A549 treated with RU486 at 1 μM for 4 hours (cell line): ENCODE data around the gene EBF4. TPM values are rescaled to one million over a fixed set of nuclear protein-coding genes. Genes with fewer than 3 reads are reported as not detected.

Source experiments
- total RNA-seq: library from RNA; stranded (reverse); fragments of 200-300 nt; extraction: Qiagen RNA extraction; gene quantifications from 5 replicates; pipeline ENCODE4 v1.2.3, GENCODE V29; 2022; ENCODE audit warnings: low read depth

EBF4 gene, protein sequence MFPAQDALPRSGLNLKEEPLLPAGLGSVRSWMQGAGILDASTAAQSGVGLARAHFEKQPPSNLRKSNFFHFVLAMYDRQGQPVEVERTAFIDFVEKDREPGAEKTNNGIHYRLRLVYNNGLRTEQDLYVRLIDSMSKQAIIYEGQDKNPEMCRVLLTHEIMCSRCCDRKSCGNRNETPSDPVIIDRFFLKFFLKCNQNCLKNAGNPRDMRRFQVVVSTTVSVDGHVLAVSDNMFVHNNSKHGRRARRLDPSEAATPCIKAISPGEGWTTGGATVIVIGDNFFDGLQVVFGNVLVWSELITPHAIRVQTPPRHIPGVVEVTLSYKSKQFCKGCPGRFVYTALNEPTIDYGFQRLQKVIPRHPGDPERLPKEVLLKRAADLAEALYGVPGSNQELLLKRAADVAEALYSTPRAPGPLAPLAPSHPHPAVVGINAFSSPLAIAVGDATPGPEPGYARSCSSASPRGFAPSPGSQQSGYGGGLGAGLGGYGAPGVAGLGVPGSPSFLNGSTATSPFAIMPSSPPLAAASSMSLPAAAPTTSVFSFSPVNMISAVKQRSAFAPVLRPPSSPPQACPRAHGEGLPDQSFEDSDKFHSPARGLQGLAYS
- 2.4 to 3.0 TPM (median 2.7 TPM) in 5 replicates for total RNA-seq

DNA sequence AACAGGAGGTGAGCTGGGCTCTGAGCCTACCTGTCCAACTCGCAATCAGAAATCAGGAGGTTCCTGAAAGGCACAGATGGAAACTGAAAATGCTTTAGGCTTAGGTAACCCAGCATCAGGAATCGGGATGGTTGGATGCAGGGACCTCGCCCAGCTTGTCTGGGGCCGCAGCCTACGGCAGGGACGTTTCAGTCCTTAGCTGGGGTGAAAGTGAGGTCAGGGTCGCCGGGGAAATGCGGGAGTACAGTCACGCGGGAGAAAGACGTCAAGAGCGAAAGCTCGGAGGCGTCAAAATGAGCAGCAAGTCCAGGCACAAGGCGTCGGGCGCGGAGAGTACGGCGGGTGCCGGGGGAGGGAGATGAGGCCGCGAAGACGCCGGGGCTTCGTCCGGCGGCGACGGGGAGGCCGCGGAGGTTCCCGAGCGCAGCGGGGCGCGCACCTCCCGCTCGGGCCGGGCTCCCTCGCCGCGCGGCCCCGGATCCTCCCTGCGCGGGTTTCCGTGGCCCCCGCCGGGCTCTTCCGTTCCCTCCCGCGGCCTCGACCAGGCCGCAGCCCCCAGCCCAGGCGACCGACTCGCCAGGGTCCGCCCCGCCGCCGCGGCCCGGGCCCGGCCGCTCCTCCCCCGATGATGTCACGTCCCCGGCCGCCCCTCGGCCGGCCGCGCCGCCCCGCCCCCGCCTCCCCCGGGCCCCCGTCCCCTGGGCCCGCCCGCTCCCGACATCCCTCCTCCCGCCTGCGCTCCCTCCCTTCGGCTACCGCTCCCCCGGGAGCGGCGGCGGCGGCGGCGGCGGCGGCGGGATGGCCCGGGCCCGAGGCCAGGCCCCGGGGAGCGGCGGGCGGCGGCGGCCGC is at the start of gene EBF4:
TSS of gene EBF4 (plus strand) at position 745 of the 850 bp plus-strand sequence. CDS start 866 bp downstream, outside the sequence.

DNA sequence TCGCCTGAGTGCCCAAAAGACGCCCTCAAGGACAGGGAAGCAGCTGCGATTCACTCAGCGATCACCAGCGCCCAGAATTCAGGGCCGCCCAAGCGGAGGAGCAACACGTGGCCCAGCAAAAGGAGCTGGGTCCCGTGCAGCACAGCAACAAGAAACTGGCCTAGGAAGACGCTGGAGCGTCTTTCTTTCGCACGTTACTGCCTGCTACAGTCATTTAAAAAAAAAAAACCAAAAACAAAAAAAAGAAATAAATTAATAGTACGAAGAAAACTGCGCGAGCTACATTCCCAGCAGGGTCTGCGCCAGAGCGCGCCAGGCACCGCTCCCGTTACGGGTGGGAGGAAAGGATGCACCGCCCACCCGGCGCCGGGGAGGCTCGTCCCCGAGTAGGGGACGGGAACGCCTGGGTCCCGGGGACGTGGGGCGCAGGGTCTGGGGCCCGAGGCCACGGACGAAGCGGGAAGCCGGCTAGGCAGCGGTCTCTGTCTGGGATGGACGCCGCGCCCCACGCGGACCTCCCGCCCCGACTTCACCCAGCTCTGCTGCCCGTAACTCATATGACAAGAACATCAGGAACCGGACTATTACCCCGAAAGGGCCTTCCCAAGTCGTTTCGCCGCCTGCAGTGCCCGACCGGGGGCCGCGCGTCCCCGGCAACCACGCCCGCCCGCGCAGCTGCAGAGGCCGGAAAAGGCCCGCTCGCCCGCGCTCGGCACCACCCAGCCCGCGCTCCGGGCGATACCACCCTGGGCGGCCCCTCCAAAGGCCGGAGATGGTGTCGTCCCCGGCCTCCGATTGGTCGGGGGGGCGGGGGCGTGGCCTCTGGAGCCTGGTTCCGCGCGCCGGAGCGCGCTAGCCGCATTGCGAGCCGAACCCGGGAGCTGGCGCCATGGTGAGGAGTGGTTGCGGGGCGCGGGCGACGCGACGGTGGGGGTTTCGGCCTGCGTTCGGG is 40.5 kb upstream of the EBF4 start, which contains the start of gene NOP56:
TSS of gene NOP56 (plus strand) at position 861 of the 952 bp plus-strand sequence. CDS start at position 890, 29 bp downstream.

DNA sequence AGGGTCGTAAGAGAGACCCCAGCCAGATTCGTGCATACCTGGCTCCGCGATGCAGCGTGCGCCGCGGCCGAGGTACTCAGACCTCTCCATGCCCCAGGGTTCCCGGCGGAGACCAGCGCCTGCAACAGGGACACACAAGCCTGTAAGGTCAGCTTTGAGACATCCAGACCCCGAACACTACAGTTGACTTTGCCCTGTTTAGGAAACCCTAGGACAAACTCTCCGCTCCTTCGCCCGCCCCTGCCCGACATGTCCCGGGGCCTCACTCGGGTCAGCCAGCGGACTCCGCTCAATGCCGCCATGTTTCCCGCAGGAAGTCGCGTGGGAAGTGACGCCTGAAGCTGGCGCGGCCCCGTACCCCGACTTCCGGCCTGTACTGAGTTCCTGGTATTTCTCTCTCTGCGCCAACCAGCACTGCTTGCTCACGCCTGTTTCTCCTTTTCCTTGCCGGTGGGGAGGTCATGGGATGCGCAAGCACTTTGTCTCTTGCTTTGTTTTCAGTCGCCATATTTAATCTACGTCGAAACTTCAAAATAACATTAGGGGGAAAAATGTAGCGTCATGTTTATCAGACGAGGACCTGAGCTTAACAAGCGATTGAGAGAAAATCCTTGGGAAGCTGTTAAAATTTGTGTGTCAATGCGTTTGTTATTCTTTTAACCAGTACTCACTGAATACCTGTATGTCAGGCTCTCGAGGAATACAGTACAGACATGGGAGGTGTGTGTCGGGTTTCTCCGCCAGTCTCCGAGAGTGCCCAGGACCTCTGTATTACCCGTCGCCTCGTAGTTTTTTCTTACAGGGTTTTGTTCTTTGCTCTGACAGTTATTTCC is 28.5 kb upstream of the EBF4 start, which contains the start of gene IDH3B:
TSS of gene IDH3B (minus strand) at position 330 of the 833 bp plus-strand sequence. CDS start at position 302, 28 bp downstream.

GRCh38 chr20:2800521-2801285 is 108.1 kb downstream of the EBF4 start, which contains the start of gene CPXM1:
CPXM1 (minus strand) TSS chr20:2800627; CDS start chr20:2800572, 55 bp downstream.

Other genes starting within 250 kb of the EBF4 start
- gene SNRPB, start 222.0 kb upstream of the EBF4 start, total RNA-seq: 866 to 1,088 TPM (median 1,022 TPM) in 5 replicates
- gene ZNF343, start 183.9 kb upstream of the EBF4 start, total RNA-seq: 13.1 to 16.7 TPM (median 13.7 TPM) in 5 replicates
- not detected in 5 replicates for gene TMC2, start 156.2 kb upstream of the EBF4 start, total RNA-seq
- gene NOP56, start 40.1 kb upstream of the EBF4 start, total RNA-seq: 572 to 771 TPM (median 628 TPM) in 5 replicates
- 122 to 135 TPM (median 131 TPM) in 5 replicates for gene IDH3B, start 28.6 kb upstream of the EBF4 start, total RNA-seq
- gene CPXM1, start 107.8 kb downstream of the EBF4 start, total RNA-seq: not detected in 5 replicates
- 0.34 to 0.66 TPM (median 0.36 TPM) in 3 of 5 replicates, not detected in the others for gene C20orf141, start 122.2 kb downstream of the EBF4 start, total RNA-seq
- gene TMEM239, start 123.6 kb downstream of the EBF4 start, total RNA-seq: 0.02 to 0.07 TPM in 2 of 5 replicates, not detected in the others
- gene PCED1A, start 147.9 kb downstream of the EBF4 start, total RNA-seq: 16.1 to 31.2 TPM (median 25.4 TPM) in 5 replicates
- 23.4 to 34.1 TPM (median 32.3 TPM) in 5 replicates for gene VPS16, start 148.0 kb downstream of the EBF4 start, total RNA-seq
- gene PTPRA, start 180.7 kb downstream of the EBF4 start, total RNA-seq: 32.8 to 39.8 TPM (median 37.8 TPM) in 5 replicates